ENCODE data around the gene RHBDF1. TPM values are rescaled to one million over a fixed set of nuclear protein-coding genes. Genes with fewer than 3 reads are reported as not detected.
A peak's percentile ranks its signal among the peaks of the same experiment; 100 is the strongest.
"Not testable (repeated sequence)": the region's sequence is repeated elsewhere in the genome, so short reads cannot be mapped to it uniquely, and the experiment has no call there.

The RHBDF1 gene
- total RNA-seq, 2 experiments from 2014 or later, result 0.33 TPM; not detected in 1

DNA sequence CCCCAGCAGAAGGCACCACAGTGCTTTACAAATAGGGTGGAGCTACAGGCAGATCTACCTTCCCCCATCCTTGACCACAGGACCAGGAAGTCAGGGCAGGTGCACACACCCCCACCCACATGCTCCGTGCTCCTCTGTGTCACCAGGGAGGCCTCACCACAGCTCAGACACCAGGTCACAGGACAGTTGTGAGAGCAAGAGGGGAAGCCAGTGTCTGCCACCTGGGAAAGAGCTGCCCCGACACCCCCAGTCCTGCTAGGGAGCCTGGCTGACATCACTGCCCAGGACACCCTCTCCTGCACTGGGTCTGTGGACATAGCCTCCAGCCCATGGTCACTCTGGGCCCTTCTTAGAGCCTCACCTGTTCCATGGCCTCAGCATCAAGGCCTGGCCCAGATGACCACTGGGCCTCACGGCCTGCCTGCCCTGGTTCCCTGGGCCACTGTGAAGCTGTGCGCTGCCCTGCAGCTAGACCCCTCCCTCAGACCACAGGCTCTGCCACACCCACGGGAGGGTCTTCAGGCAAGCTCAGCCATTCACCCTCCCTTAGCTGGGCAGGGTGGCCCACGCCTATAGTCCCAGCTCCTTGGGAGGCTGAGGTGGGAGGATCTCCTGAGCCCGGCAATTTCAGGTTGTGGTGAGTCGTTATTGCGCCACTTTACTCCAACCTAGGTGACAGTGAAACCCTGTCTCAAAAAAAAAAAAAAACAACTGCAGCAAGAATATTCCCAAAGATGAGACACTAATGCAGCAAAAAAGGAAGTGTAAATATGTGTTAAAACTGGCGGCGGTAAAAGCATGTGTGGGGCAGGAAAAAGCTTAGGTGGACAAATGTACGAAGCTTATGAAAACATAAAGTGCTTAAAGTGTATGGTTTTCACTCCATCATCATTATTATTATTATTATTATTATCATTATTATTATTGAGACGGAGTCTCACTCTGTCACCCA is 33.2 kb downstream of the RHBDF1 start:
- POLR2A ChIA-PET, result interaction anchor here (1.0 to 2.4 kb wide), 2 partner anchors 14 to 38 kb away, joined by 3 to 27 read pairs; partner anchors contain the start of genes POLR3K and SNRNP25
- H3K4me3 Mint-ChIP-seq, result peak overlapping the region; percentile 42
- peak; percentile 97 for ATAC-seq (ENCODE audit: low read depth)
- H3K4me1 Mint-ChIP-seq, result peaks cover 43% of the 10 kb centered on the region
- H3K27ac Mint-ChIP-seq, result peak overlapping the region; percentile 77
- peaks cover 26% of the 10 kb centered on the region for H3K36me3 Mint-ChIP-seq
- H3K27me3 Mint-ChIP-seq, result no peaks in the 10 kb centered on the region
- peak; percentile 63 for DNase-seq
- H3K9me3 Mint-ChIP-seq, result no peaks in the 10 kb centered on the region

GRCh38 chr16:38206-38605 is 34.2 kb downstream of the RHBDF1 start:
- not testable (repeated sequence) for H3K9me3 Mint-ChIP-seq; H3K4me3 Mint-ChIP-seq; DNase-seq; ATAC-seq (ENCODE audit: low read depth); H3K27me3 Mint-ChIP-seq
- POLR2A ChIA-PET, result interaction anchor here (0.6 to 2.4 kb wide), 3 partner anchors 15 to 417 kb away, joined by 3 to 27 read pairs (median 3); partner anchors contain the start of genes POLR3K and SNRNP25
- H3K27ac Mint-ChIP-seq, result peak overlapping the region; percentile 77
- peaks cover 19% of the 10 kb centered on the region for H3K36me3 Mint-ChIP-seq
- peaks cover 40% of the 10 kb centered on the region for H3K4me1 Mint-ChIP-seq

DNA sequence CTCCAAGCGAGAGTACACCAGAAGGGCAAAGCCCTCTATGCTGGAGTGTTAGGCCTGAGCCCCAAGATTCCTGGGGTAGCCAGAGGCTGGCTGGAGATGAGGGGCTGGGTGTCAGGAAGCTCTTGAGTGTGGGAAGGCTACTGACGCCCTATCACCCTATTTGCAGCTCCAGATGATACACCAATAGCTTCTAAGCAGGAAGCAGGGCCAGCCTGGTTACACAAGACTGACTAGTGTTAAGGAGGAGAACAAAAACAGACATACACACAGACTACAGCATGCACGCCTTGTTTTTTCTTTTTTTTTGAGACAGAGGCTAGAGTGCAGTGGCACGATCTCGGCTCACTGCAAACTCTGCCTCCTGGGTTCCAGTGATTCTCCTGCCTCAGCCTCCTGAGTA is 34.9 kb downstream of the RHBDF1 start:
- no peak for ATAC-seq (ENCODE audit: low read depth)
- Mint-ChIP-seq H3K9me3 (no peaks in the 10 kb centered on the region), H3K27me3 (no peaks in the 10 kb centered on the region), H3K4me3 (no peak overlapping the region), H3K4me1 (peaks cover 35% of the 10 kb centered on the region), H3K36me3 (peaks cover 12% of the 10 kb centered on the region), H3K27ac (no peak overlapping the region)
- POLR2A ChIA-PET, result interaction anchor here (0.6 to 1.2 kb wide), 2 partner anchors 16 to 418 kb away, joined by 3 to 4 read pairs; partner anchors contain the start of genes POLR3K and SNRNP25
- DNase-seq, result no peak

GRCh38 chr16:36336-36984 is 36.0 kb downstream of the RHBDF1 start:
- POLR2A ChIA-PET, result interaction anchor here (1.2 kb wide), 1 partner anchor 17 kb away, joined by 4 read pairs; the partner anchor contains the start of genes POLR3K and SNRNP25
- Mint-ChIP-seq H3K27ac (no peak overlapping the region), H3K27me3 (no peaks in the 10 kb centered on the region), H3K4me3 (no peak overlapping the region), H3K9me3 (no peaks in the 10 kb centered on the region), H3K4me1 (peaks cover 27% of the 10 kb centered on the region), H3K36me3 (peaks cover 4% of the 10 kb centered on the region)
- ATAC-seq (ENCODE audit: low read depth) (no peak), DNase-seq (no peak)

DNA sequence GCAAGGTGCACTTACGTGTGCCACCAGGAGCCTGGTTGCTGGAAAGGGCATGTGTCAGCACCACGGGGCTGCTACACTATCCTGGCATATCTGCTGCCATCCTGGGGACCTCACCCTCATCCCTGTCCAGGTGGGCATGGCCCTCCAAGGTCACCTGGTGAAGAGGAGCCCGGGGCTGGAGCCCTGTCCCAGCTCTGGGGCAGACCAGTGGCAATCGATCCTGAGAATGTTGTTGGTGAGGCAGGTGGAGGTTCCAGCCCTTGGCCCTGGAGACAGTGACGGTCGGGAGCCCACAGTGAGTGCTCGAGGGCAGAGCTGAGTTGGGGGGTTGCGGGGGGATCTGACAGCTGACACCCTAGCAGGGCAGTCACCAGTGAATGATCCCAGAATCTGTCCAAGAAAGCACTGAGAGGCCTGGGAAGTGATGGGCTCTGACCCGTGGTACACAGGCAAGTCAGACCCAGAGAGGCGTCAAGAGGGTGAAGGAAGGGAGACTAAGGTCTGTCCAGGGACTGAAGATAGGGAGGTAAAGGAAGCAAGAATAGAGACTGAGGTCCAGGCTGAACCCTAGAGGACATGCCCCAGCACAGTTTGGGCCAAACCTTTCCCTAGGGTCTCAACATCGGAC is 36.6 kb downstream of the RHBDF1 start:
- POLR2A ChIA-PET, result no interaction called here
- no peak overlapping the region for H3K4me3 Mint-ChIP-seq
- no peak for ATAC-seq (ENCODE audit: low read depth)
- H3K27me3 Mint-ChIP-seq, result no peaks in the 10 kb centered on the region
- no peak overlapping the region for H3K27ac Mint-ChIP-seq
- peaks cover 25% of the 10 kb centered on the region for H3K4me1 Mint-ChIP-seq
- no peaks in the 10 kb centered on the region for H3K9me3 Mint-ChIP-seq
- no peak for DNase-seq
- H3K36me3 Mint-ChIP-seq, result peaks cover 4% of the 10 kb centered on the region

GRCh38 chr16:35011-35677 is 37.3 kb downstream of the RHBDF1 start:
- ATAC-seq (ENCODE audit: low read depth), result no peak
- POLR2A ChIA-PET, result no interaction called here
- no peak for DNase-seq
- no peak overlapping the region for H3K4me3 Mint-ChIP-seq
- H3K4me1 Mint-ChIP-seq, result peaks cover 25% of the 10 kb centered on the region
- H3K36me3 Mint-ChIP-seq, result peaks cover 4% of the 10 kb centered on the region
- no peaks in the 10 kb centered on the region for H3K27me3 Mint-ChIP-seq
- H3K9me3 Mint-ChIP-seq, result no peaks in the 10 kb centered on the region
- peak overlapping the region; percentile 76 for H3K27ac Mint-ChIP-seq

GRCh38 chr16:34648-34987 is 37.8 kb downstream of the RHBDF1 start:
- Mint-ChIP-seq H3K27ac (peak overlapping the region; percentile 76), H3K27me3 (no peaks in the 10 kb centered on the region), H3K4me3 (no peak overlapping the region), H3K36me3 (peaks cover 4% of the 10 kb centered on the region), H3K4me1 (peaks cover 22% of the 10 kb centered on the region), H3K9me3 (no peaks in the 10 kb centered on the region)
- DNase-seq (no peak), ATAC-seq (ENCODE audit: low read depth) (no peak)
- POLR2A ChIA-PET, result no interaction called here

DNA sequence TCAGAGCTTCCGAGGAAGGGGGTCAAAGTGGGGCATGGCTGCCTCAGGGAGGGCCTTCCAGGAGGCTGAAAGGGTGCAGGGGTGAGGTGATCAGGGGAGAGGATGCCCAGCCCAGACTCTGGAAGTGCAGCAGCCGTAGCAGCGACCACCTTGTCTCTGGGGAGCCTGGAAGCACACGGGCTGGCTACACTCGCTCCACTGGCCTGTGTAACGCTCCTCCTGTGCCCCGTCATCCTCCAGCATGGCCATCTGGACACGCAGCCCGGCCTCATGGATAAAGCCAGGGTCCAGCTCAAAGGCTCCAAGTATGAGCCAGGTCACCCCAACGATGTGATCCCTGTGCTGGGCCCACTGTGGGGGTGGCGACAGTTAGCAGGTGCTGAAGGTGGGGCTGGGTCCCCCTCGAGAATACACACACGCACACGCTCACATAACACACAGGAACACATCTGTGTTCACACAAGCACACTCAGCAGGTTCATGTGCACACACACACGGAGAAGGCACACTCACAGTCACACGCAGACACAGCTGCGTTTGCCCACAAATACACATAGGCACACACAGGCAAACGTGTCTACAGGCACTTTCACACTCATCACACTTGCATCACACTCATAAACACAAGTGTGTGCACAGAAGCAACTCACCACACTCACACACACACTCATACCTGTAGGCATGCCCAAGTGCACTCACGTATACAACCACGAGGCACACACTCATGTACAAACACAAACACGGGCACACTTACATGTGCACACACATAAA is 38.4 kb downstream of the RHBDF1 start:
- Mint-ChIP-seq H3K4me1 (peaks cover 17% of the 10 kb centered on the region), H3K27ac (peak overlapping the region; percentile 76), H3K9me3 (no peaks in the 10 kb centered on the region), H3K27me3 (no peaks in the 10 kb centered on the region), H3K36me3 (peaks cover 2% of the 10 kb centered on the region), H3K4me3 (no peak overlapping the region)
- DNase-seq (no peak), ATAC-seq (ENCODE audit: low read depth) (no peak)
- POLR2A ChIA-PET, result no interaction called here

- H3K27me3 Mint-ChIP-seq; H3K4me3 Mint-ChIP-seq; DNase-seq; ATAC-seq (ENCODE audit: low read depth); POLR2A ChIA-PET; H3K27ac Mint-ChIP-seq; H3K9me3 Mint-ChIP-seq; H3K36me3 Mint-ChIP-seq: not testable (repeated sequence)
- peaks cover 12% of the 10 kb centered on the region for H3K4me1 Mint-ChIP-seq
These were observed 39.1 kb downstream of the RHBDF1 start for GRCh38 chr16:33154-33876.

GRCh38 chr16:30627-31026 is 41.8 kb downstream of the RHBDF1 start:
- DNase-seq; H3K27me3 Mint-ChIP-seq; POLR2A ChIA-PET; ATAC-seq (ENCODE audit: low read depth); H3K36me3 Mint-ChIP-seq; H3K4me1 Mint-ChIP-seq; H3K27ac Mint-ChIP-seq; H3K9me3 Mint-ChIP-seq; H3K4me3 Mint-ChIP-seq: not testable (repeated sequence)

GRCh38 chr16:25926-26348 is 46.5 kb downstream of the RHBDF1 start:
- peak; percentile 94 for ATAC-seq (ENCODE audit: low read depth)
- H3K36me3 Mint-ChIP-seq, H3K4me1 Mint-ChIP-seq, POLR2A ChIA-PET, H3K4me3 Mint-ChIP-seq, DNase-seq, H3K27me3 Mint-ChIP-seq, H3K9me3 Mint-ChIP-seq, H3K27ac Mint-ChIP-seq: not testable (repeated sequence)

GRCh38 chr16:24151-24550 is 48.3 kb downstream of the RHBDF1 start:
- H3K9me3 Mint-ChIP-seq; H3K4me1 Mint-ChIP-seq; H3K36me3 Mint-ChIP-seq; H3K27me3 Mint-ChIP-seq; ATAC-seq (ENCODE audit: low read depth); POLR2A ChIA-PET; H3K27ac Mint-ChIP-seq; H3K4me3 Mint-ChIP-seq; DNase-seq: not testable (repeated sequence)

Data from activated naive CD8-positive, alpha-beta T cell treated with anti-CD3 and anti-CD28 coated beads, Interleukin-2, amount 10 ng/mL, durations not matched to agents 7 days and 5 days (primary cell).